NCI-H1092 (cell line): ENCODE data around the gene C10orf53.

Experiments used
- DNase-seq: peaks from one replicate; lab custom pipeline; 2025; lab: John Stamatoyannopoulos, UW

C10orf53 gene

GRCh38 chr10:49679480-49679893, at the start of gene C10orf53:
TSS of gene C10orf53 (plus strand) at chr10:49679651. CDS start at chr10:49679698, 47 bp downstream.
- peak; percentile 54 for DNase-seq

GRCh38 chr10:49631975-49632374, 47.5 kb upstream of the C10orf53 start:
- DNase-seq = no peak

GRCh38 chr10:49632406-49633317, 46.8 kb upstream of the C10orf53 start:
- DNase-seq = no peak

- peak; percentile 23 for DNase-seq
Measured at GRCh38 chr10:49633327-49634068, 46.0 kb upstream of the C10orf53 start.

GRCh38 chr10:49634069-49634660, 45.3 kb upstream of the C10orf53 start:
- no peak for DNase-seq

- DNase-seq = no peak
Measured at GRCh38 chr10:49642311-49642710, 37.1 kb upstream of the C10orf53 start.

- no peak for DNase-seq
Measured at GRCh38 chr10:49643241-49644034, 36.0 kb upstream of the C10orf53 start.

DNA sequence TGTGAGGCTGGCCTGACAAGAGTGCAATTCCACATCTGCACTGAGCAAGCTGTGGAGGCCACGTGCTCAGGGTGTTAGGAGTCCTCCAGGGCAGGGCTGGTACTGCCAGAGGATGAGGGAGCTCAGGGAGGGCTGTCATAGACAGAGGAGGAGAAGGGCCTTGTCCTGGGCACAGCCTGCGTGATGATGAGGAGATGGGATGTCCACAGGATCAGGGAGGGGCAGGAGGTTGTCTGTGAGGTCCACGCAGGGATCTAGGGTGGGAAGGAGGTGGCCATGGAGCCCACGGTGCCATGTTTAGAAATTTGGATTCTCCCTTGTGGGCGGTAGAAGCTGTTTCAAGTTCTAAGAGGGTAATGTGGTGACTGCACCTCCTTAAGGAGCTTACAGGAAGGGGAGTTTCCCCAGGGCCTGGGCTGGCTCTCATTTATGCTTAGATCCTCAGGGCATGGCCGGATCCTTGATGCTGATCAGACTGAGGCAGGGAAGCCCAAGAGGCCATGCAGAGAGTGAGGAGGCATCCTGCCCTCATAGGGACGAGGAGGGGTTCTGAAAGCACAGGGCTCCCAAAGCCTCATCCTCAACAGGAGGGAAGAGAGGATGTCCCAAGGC, 35.3 kb upstream of the C10orf53 start:
- DNase-seq = no peak

GRCh38 chr10:49645417-49645816, 34.0 kb upstream of the C10orf53 start:
- no peak for DNase-seq

GRCh38 chr10:49645871-49646870, 33.3 kb upstream of the C10orf53 start:
- no peak for DNase-seq

GRCh38 chr10:49647554-49647953, 31.9 kb upstream of the C10orf53 start:
- DNase-seq = no peak

DNA sequence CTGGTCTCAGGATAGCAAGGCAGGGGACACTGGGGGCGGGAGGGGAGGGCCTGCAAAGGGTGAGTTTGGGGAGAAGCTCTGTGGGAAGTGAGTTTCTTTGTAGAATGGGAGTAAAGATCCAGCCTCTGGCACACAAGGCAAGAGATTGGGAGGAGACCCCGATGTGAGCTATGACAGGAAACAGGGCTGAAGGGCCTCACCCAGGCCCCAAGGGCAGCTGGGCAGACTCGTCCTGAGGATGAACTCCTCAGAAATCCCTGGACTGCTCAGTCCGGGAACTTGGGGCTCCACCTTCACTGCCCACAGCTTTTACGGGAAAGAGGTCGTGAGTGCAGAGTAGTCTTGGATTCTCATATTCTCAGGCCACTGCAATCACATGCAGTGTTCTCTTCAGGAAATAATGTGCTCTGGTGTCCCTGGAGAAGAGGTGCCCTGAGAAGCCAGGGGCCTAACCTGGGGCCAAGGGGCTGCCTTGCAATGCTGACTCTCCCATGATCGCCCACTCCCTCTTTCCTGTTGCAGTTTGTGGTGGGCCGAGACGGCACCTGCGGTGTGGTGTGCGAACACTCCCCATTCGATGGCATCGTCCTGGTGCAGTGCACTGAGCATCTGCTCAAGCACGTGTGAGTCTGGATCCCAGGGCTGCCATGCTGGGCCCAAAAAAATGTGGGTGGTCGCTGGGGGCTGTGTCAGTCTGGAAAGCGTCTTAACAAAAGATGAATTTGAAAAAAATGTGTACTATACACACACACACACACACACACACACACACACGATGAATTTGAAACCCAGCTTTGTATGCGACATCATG, 31.3 kb upstream of the C10orf53 start:
- no peak for DNase-seq

DNA sequence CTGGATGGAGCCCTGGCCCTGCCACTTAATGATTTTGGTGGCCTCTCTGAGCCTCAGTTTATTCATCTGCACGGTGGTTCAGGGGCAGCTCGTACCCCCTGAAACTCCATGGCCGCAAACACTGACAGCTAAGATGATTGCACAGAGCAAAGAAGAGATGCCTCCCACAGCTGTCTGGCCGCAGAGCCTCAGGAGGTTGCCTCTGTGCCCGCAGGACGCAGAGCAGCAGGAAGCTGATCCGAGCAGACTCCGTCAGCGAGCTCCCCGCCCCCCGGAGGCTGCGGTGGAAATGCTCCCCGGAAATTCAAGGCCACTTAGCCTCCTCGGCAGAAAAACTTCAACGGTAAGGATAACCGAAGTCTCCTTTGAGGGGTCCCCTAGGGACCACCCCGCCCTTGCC, 30.2 kb upstream of the C10orf53 start:
- no peak for DNase-seq

GRCh38 chr10:49649936-49650723, 29.3 kb upstream of the C10orf53 start:
- no peak for DNase-seq

- no peak for DNase-seq
Measured at GRCh38 chr10:49650724-49651034, 28.8 kb upstream of the C10orf53 start.

DNA sequence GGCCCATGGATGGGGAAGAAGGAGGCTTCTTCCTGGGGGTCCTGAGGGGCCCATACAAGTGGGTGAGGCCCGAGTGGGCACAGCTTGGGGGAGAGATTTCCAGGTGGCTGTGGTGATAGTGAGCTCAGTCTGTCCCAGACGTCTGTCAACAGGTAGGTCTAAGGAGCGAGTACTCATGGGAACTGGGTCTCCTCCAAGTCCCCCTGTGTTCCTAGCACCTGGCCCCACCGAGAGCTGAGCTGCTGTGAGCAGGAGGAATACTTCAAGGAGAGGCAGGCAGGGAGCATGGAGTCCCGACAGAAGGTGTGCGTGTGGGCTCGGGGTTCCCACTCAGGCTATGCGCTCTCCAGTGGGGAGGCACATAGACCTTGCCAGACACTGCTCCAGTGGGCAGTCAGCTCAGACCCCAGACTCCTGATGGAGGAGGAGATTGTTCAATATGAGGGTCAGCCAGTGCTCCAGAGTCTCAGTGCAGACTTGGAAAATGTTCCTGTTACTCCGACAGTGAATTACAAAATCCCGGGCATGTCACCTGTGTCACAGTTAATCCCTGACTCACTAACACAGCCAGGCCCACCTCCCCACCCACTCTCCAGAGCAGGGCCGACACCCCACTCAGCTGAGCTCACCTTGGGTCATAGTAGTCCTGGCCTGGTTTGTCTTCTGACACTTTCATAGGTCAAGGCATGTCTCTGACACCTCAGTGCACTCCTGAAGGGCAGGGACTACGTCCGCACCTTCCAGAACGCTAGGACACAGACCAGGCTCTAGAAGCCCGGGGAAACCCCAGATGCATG, 28.2 kb upstream of the C10orf53 start:
- no peak for DNase-seq

DNA sequence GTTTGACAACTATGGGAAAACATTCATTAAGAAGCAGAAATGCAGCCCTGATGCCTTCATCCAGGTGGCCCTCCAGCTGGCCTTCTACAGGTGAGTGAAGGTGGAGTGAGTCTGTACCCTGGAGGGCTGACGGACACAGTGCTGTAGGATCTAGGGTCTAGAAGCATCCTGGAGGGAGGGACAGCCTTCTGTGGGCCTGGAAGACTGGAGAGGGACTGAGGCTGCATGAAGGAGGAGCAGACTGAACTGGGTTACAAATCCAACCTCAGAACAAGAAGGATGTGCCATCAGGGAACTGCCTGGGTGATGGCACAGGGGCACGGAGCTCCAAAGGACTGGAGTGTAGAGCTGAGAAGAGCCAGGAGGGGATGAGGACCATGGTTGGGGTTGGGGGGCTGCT, 27.5 kb upstream of the C10orf53 start:
- no peak for DNase-seq
